Small intestine (tissue), 7 donors: ENCODE data around the gene C3orf49. TPM values are rescaled to one million over a fixed set of nuclear protein-coding genes. Genes with fewer than 3 reads are reported as not detected.

ENCODE experiments used
- DNase-seq, 2 donors: peaks; one replicate each; pipeline versions ENCODE4 v3.0.0 to v3.0.0-alpha.2; 2013
- FAIRE-seq: peaks from 2 replicates; lab custom pipeline; 2012; peaks lifted over from hg19 to GRCh38; lab: Jason Lieb, UNC
- H3K27ac ChIP-seq, 3 donors: one replicate each; pipeline ENCODE4 v1.5.1; 2013; ENCODE audit warnings: low read length in 2 of 3, mild to moderate bottlenecking in 2 of 3, control low read depth in 1 of 3, inconsistent platforms in 1 of 3, low read depth in 1 of 3, moderate library complexity in 1 of 3
- H3K27me3 ChIP-seq, 3 donors: one replicate each; pipeline ENCODE4 v1.6.1; 2013; ENCODE audit warnings: low read length in 3 of 3, inconsistent platforms in 1 of 3; ENCODE audit not compliant: control insufficient read depth in 3 of 3, insufficient read depth in 3 of 3
- H3K36me3 ChIP-seq, 3 donors: one replicate each; pipeline ENCODE4 v1.6.1; 2013; ENCODE audit warnings: low read length in 3 of 3, inconsistent platforms in 1 of 3, low read depth in 1 of 3, mild to moderate bottlenecking in 1 of 3, moderate library complexity in 1 of 3; ENCODE audit not compliant: control insufficient read depth in 3 of 3, insufficient read depth in 2 of 3
- H3K4me1 ChIP-seq, 3 donors: one replicate each; pipeline ENCODE4 v1.6.1; 2013; ENCODE audit warnings: low read length in 2 of 3, inconsistent platforms in 1 of 3, low read depth in 1 of 3, mild to moderate bottlenecking in 1 of 3, moderate library complexity in 1 of 3; ENCODE audit not compliant: control insufficient read depth in 3 of 3, insufficient read depth in 2 of 3
- H3K4me3 ChIP-seq, 3 donors: one replicate each; pipeline ENCODE4 v1.5.1; 2013; ENCODE audit warnings: low read length in 3 of 3, control low read depth in 1 of 3, inconsistent platforms in 1 of 3, low read depth in 1 of 3, mild to moderate bottlenecking in 1 of 3, moderate library complexity in 1 of 3
- H3K9me3 ChIP-seq, 2 donors: one replicate each; pipeline ENCODE4 v1.6.1; 2013; ENCODE audit warnings: low read depth in 1 of 2, low read length in 1 of 2; ENCODE audit not compliant: control insufficient read depth in 2 of 2, insufficient read depth in 1 of 2
- WGBS, 3 donors: extraction: QIAGEN DNeasy Blood & Tissue Kit; methylation state at CpG; one replicate each; pipeline ENCODE4 v1.1.7; 2013; 5-methylcytosine and 5-hydroxymethylcytosine counted together
- polyA plus RNA-seq, 4 donors: library from polyadenylated mRNA; stranded (reverse) in 3 of 4; unstranded in 1 of 4; fragments of 200-250 nt in 3 of 4; fragments of 120-200 nt in 1 of 4; gene quantifications; one replicate each; pipeline versions ENCODE4 v1.2.1 to v1.2.3, GENCODE V29; 2013
- donor health status: healthy with polysubstance abuse.
- donor health status: control.
- donor health status: control.
- donor health status: Bipolar disorder and iron deficiency.
- donor health status: healthy.

The C3orf49 gene
- polyA plus RNA-seq, 4 donors, result 0.21 TPM; not detected in 3

DNA sequence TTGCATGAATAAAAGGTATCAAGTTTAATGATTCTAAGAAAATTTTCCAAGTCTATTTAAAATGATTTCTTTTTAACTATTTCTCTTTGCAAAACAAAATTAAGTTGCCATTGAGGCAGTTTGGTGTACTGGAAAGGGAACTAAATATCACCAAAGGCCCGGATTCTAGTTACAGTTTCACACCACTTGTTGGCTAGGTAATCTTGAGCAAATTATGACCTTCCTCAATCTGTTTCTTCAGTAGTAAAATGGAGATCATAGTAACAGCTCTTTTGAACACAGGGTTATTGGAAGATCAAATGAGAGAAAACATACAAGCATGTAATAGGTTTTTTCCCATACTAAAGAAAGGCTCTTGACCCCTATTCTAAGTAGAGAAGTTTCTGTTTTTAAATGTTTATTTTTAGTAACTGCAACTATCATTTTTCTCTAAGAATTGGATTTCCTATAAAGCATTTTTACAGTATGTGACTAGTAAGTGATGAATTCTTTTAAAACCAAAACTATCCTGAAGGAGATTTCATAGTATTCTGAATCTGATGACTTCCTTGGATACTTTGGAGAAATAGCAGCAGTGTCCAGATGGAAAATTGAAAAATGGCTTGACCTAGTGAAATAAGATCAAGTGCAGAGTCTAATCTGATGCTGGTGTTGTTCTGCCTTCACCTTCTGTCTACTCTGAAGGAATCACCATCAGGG lies 77.4 kb downstream of the C3orf49 start:
- Histone ChIP-seq H3K36me3 (peaks cover 2 to 11% (median 2%) of the 10 kb centered on the region in 3 donors), H3K27me3 (no peaks in the 10 kb centered on the region), H3K4me1 (peaks cover 0 to 4% (median 3%) of the 10 kb centered on the region in 3 donors), H3K4me3 (no peak overlapping the region), H3K27ac (no peak overlapping the region), H3K9me3 (no peaks in the 10 kb centered on the region)
- no peak for DNase-seq
- WGBS, 3 donors, result 61 to 80% (median 76%) methylated on average over 1 of the region's 1 CpG
- no peak for FAIRE-seq

Other genes with a start within 250 kb of the C3orf49 start
- under 1 TPM in 2 of 4 donors, not detected in 2; 0.04 to 0.09 TPM for gene SNTN, start 166.6 kb upstream of the C3orf49 start, polyA plus RNA-seq
- 100 to 1,000 TPM in 1 of 4 donors, 10 to 100 TPM in 3; 74.4 to 114 (median 85.4) TPM for gene THOC7, start 44.5 kb downstream of the C3orf49 start, polyA plus RNA-seq
- gene ATXN7, start 44.6 kb downstream of the C3orf49 start, polyA plus RNA-seq, result 10 to 100 TPM in 1 of 4 donors, 1 to 10 TPM in 3; 2.4 to 17.0 (median 5.3) TPM
- 1 to 10 TPM in 1 of 4 donors, not detected in 3; 1.1 TPM for gene SCAANT1, start 93.1 kb downstream of the C3orf49 start, polyA plus RNA-seq
- 10 to 100 TPM; 51.4 to 65.2 (median 56.0) TPM for gene PSMD6, start 204.2 kb downstream of the C3orf49 start, polyA plus RNA-seq